Gastrocnemius medialis (tissue), 4 donors: ENCODE measurements around the gene MRM3. TPM values are rescaled to one million over a fixed set of nuclear protein-coding genes. Genes with fewer than 3 reads are reported as not detected.
"Not testable (repeated sequence)": the region's sequence is repeated elsewhere in the genome, so short reads cannot be mapped to it uniquely, and the experiment has no call there.

Source experiments
- ATAC-seq, 2 donors: fragments of 150-250 bp; one replicate each; pipeline ENCODE4 v1.9.1; 2016
- DNase-seq, 2 donors: peaks; one replicate each; pipeline ENCODE4 v3.0.0-alpha.2; 2019
- H3K27ac ChIP-seq, 4 donors: fragments of 200-600 bp; sonication (generic); 1 replicate in 1 of 4; 2 replicates in 3 of 4; pipeline ENCODE4 v1.5.1; 2016 to 2018; ENCODE audit warnings: mild to moderate bottlenecking in 2 of 4, moderate library complexity in 1 of 4
- H3K27me3 ChIP-seq, 3 donors: fragments of 200-600 bp; sonication (generic) in 2 of 3; 1 replicate in 1 of 3; 2 replicates in 2 of 3; pipeline versions ENCODE4 v1.5.1 to v1.6.0; 2016 to 2019; ENCODE audit warnings: mild to moderate bottlenecking in 1 of 3, moderate library complexity in 1 of 3
- H3K36me3 ChIP-seq, 2 donors: fragments of 200-600 bp; sonication (generic) in 1 of 2; one replicate each; pipeline ENCODE4 v1.5.1; 2017 to 2018
- H3K4me1 ChIP-seq, 2 donors: fragments of 200-600 bp; sonication (generic) in 1 of 2; one replicate each; pipeline ENCODE4 v1.5.1; 2016 to 2017; ENCODE audit warnings: mild to moderate bottlenecking in 2 of 2
- H3K4me3 ChIP-seq, 4 donors: fragments of 200-600 bp; sonication (generic) in 3 of 4; 1 replicate in 1 of 4; 2 replicates in 3 of 4; pipeline ENCODE4 v1.5.1; 2016 to 2019; ENCODE audit warnings: mild to moderate bottlenecking in 2 of 4
- H3K9me3 ChIP-seq, 3 donors: fragments of 200-600 bp; sonication (generic) in 2 of 3; 1 replicate in 1 of 3; 2 replicates in 2 of 3; pipeline ENCODE4 v1.5.1; 2016 to 2019
- CTCF ChIP-seq, 5 experiments: fragments of 450-650 bp in 3 of 5; fragments of 200-600 bp in 2 of 5; sonication (generic) in 2 of 5; IDR thresholded peaks in 4 of 5; conservative IDR thresholded peaks in 1 of 5; 1 replicate in 4 of 5; 2 replicates in 1 of 5; pipeline ENCODE4 v1.5.1; 2016 to 2019; ENCODE audit warnings: antibody characterized with exemption in 5 of 5, mild to moderate bottlenecking in 3 of 5, moderate library complexity in 3 of 5
- POLR2A ChIP-seq, 2 donors: fragments of 450-650 bp; IDR thresholded peaks; one replicate each; pipeline ENCODE4 v1.6.1; 2017; ENCODE audit warnings: antibody characterized with exemption in 2 of 2, mild to moderate bottlenecking in 2 of 2, moderate library complexity in 2 of 2
- in situ Hi-C, 4 donors: fragments of 200-750 bp; cut with MboI; loops; one replicate each; pipeline versions ENCODE4 v1.15.0 to v1.8.0; 2017; ENCODE audit warnings: low sequenced_read_pairs in 4 of 4
- intact Hi-C: fragments of 100-400 bp; cut with DNase I; formaldehyde crosslinking; loops from one replicate; pipeline ENCODE4 v1.15.1; 2023; ENCODE audit warnings: low total_unique reads
- total RNA-seq, 4 donors: library from RNA; depleted of rRNA; stranded (reverse); fragments of >200 nt; gene quantifications; one replicate each; pipeline versions ENCODE4 v1.1.0 to v1.2.3, GENCODE V29; 2016

The MRM3 gene
- total RNA-seq, 4 donors from 2014 or later: 24.2 to 58.2 (median 33.0) TPM

GRCh38 chr17:790874-791247 lies 8.7 kb downstream of the MRM3 start:
- intact Hi-C loops, H3K27me3 ChIP-seq, H3K4me3 ChIP-seq, ATAC-seq, H3K9me3 ChIP-seq, H3K27ac ChIP-seq: not testable (repeated sequence)
- Histone ChIP-seq H3K36me3 (peaks cover 0 to 46% of the 10 kb centered on the region in 2 donors), H3K4me1 (peaks cover 14 to 16% of the 10 kb centered on the region in 2 donors)
- in situ Hi-C loops: loop anchor here in 3 of 4 donors (5.0 kb wide), 1 partner anchor 191 kb away; no protein-coding TSS in a partner anchor
- peak in 1 of 2 donors; percentile 10 for DNase-seq

GRCh38 chr17:791829-792228 lies 9.7 kb downstream of the MRM3 start:
- Histone ChIP-seq H3K36me3 (peaks cover 0 to 41% of the 10 kb centered on the region in 2 donors), H3K27me3 (no peaks in the 10 kb centered on the region), H3K4me3 (no peak overlapping the region), H3K9me3 (no peaks in the 10 kb centered on the region), H3K27ac (no peak overlapping the region), H3K4me1 (peaks cover 14 to 16% of the 10 kb centered on the region in 2 donors)
- intact Hi-C loops: no loop called here
- TF ChIP-seq POLR2A (IDR thresholded peaks at IDR 0.05): no peak
- TF ChIP-seq CTCF (IDR thresholded peaks at IDR 0.05 in 4 of 5, conservative IDR thresholded peaks at IDR 0.05 in 1 of 5): no peak
- in situ Hi-C loops: loop anchor here in 3 of 4 donors (5.0 kb wide), 1 partner anchor 190 kb away; no protein-coding TSS in a partner anchor
- peak in 1 of 2 donors; percentile 11 for DNase-seq
- ATAC-seq: no peak

- no peak overlapping the region for H3K27ac ChIP-seq
- H3K4me3 ChIP-seq: no peak overlapping the region
- peaks cover 0 to 41% of the 10 kb centered on the region in 2 donors for H3K36me3 ChIP-seq
- no peaks in the 10 kb centered on the region for H3K9me3 ChIP-seq
- no peaks in the 10 kb centered on the region for H3K27me3 ChIP-seq
- TF ChIP-seq POLR2A (IDR thresholded peaks at IDR 0.05): no peak
- TF ChIP-seq CTCF (IDR thresholded peaks at IDR 0.05 in 4 of 5, conservative IDR thresholded peaks at IDR 0.05 in 1 of 5): no peak
- intact Hi-C loops (no loop called here), in situ Hi-C loops (loop anchor here in 3 of 4 donors (5.0 kb wide), 1 partner anchor 190 kb away; no protein-coding TSS in a partner anchor)
- DNase-seq (peak in 1 of 2 donors; percentile 9), ATAC-seq (no peak)
- H3K4me1 ChIP-seq: peaks cover 14 to 16% of the 10 kb centered on the region in 2 donors
Observed at GRCh38 chr17:792277-792676, 10.1 kb downstream of the MRM3 start.

DNA sequence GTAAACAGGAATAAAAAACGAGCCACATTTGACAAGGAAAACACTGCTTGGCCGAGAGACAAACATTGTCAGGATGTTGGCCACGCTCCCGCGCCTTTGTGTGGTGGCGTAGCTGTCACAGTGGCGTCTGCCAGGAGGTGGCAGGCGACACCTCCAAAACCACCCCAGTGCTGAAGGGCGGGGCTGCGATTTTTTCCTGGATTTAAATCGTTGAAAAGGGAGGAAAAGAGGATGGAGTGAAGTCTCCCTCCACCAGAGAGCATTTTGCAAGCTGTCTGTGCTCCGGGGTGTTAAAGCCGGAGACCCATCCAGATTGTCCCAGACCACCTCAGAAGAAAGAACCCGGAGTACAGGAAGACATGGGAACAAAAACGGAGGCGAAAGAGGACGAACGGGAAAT lies 12.7 kb downstream of the MRM3 start:
- Histone ChIP-seq H3K27me3 (no peaks in the 10 kb centered on the region), H3K4me3 (peak overlapping the region; percentile 27 to 74 (median 51)), H3K4me1 (peaks cover 27 to 30% of the 10 kb centered on the region in 2 donors), H3K9me3 (no peaks in the 10 kb centered on the region), H3K27ac (peak overlapping the region; percentile 67 to 78 (median 74)), H3K36me3 (peaks cover 0 to 21% of the 10 kb centered on the region in 2 donors)
- TF ChIP-seq CTCF (IDR thresholded peaks at IDR 0.05 in 4 of 5, conservative IDR thresholded peaks at IDR 0.05 in 1 of 5) (peak; percentile 90 to 96 (median 92)), POLR2A (IDR thresholded peaks at IDR 0.05) (no peak)
- peak; percentile 79 to 82 for DNase-seq
- peak; percentile 76 to 80 for ATAC-seq
- intact Hi-C loops: loop anchor here (1.0 to 5.0 kb wide), 3 partner anchors 186 to 261 kb away; partner anchors contain the start of gene TIMM22
- in situ Hi-C loops: loop anchor here in 3 of 4 donors (5.0 kb wide), 1 partner anchor 187 kb away; no protein-coding TSS in a partner anchor

- DNase-seq: peak in 1 of 2 donors; percentile 28
- H3K27ac ChIP-seq: peak overlapping the region; percentile 67 to 78 (median 74)
- intact Hi-C loops (loop anchor here (1.0 to 5.0 kb wide), 3 partner anchors 186 to 261 kb away; partner anchors contain the start of gene TIMM22), in situ Hi-C loops (no loop called here)
- ATAC-seq: peak; percentile 7 to 25
- no peaks in the 10 kb centered on the region for H3K27me3 ChIP-seq
- peaks cover 0 to 20% of the 10 kb centered on the region in 2 donors for H3K36me3 ChIP-seq
- TF ChIP-seq POLR2A (IDR thresholded peaks at IDR 0.05) (no peak), CTCF (IDR thresholded peaks at IDR 0.05 in 4 of 5, conservative IDR thresholded peaks at IDR 0.05 in 1 of 5) (no peak)
- H3K4me1 ChIP-seq: peaks cover 27 to 34% of the 10 kb centered on the region in 2 donors
- H3K9me3 ChIP-seq: no peaks in the 10 kb centered on the region
- H3K4me3 ChIP-seq: peak overlapping the region; percentile 27 to 74 (median 51)
Observed at GRCh38 chr17:795276-795675, 13.1 kb downstream of the MRM3 start.
